HG02678 (cell line): ENCODE data around the gene MTARC1.

Experiments
- ATAC-seq: cut with Tn5 transposase; IDR thresholded peaks from one replicate; pipeline ENCODE4 v1.9.1; 2021; ENCODE audit warnings: mild to moderate bottlenecking, moderate library complexity; ENCODE audit not compliant: unreplicated experiment

Gene MTARC1

GRCh38 chr1:220827445-220828178 is 40.9 kb downstream of the MTARC1 start:
- ATAC-seq: no peak

GRCh38 chr1:220828179-220828490 is 41.4 kb downstream of the MTARC1 start:
- no peak for ATAC-seq

GRCh38 chr1:220828950-220829586 is 42.4 kb downstream of the MTARC1 start:
- ATAC-seq: no peak

- ATAC-seq: no peak
These were observed 46.7 kb downstream of the MTARC1 start for GRCh38 chr1:220833436-220833835.

GRCh38 chr1:220834155-220834870 is 47.6 kb downstream of the MTARC1 start:
- ATAC-seq: no peak
